RWPE2 (cell line): Measurements from ENCODE around the gene RERE.
"Not testable (repeated sequence)": the region's sequence is repeated elsewhere in the genome, so short reads cannot be mapped to it uniquely, and the experiment has no call there.

ENCODE experiments used
- ATAC-seq: fragments of 200-7000 bp; cut with Tn5 transposase; 3 replicates; pipeline ENCODE4 v1.9.1; 2021; ENCODE audit warnings: low read depth
- DNase-seq: peaks from one replicate; pipeline ENCODE4 v3.0.0-alpha.2; 2020; ENCODE audit warnings: low spot score
- H3K27ac ChIP-seq: fragments of 450-650 bp; 2 replicates; pipeline ENCODE4 v1.5.1; 2017; ENCODE audit warnings: mild to moderate bottlenecking; ENCODE audit not compliant: poor library complexity, severe bottlenecking
- H3K27me3 ChIP-seq: fragments of 250-450 bp; sonication (Bioruptor Pico); 2 replicates; pipeline ENCODE4 v1.5.1; 2021; ENCODE audit warnings: mild to moderate bottlenecking, moderate library complexity; ENCODE audit not compliant: insufficient read depth, poor library complexity, severe bottlenecking
- H3K36me3 ChIP-seq: fragments of 250-450 bp; sonication (Bioruptor Pico); 2 replicates; pipeline ENCODE4 v1.5.1; 2020; ENCODE audit warnings: low read depth, mild to moderate bottlenecking, moderate library complexity
- H3K4me1 ChIP-seq: fragments of 250-450 bp; sonication (Bioruptor Pico); 2 replicates; pipeline ENCODE4 v1.5.1; 2021; ENCODE audit warnings: mild to moderate bottlenecking, moderate library complexity; ENCODE audit not compliant: insufficient read depth, poor library complexity, severe bottlenecking
- H3K4me3 ChIP-seq: fragments of 250-450 bp; sonication (Bioruptor Pico); 2 replicates; pipeline ENCODE4 v1.5.1; 2021; ENCODE audit warnings: mild to moderate bottlenecking, moderate library complexity; ENCODE audit not compliant: severe bottlenecking
- H3K9me3 ChIP-seq: fragments of 250-450 bp; sonication (Bioruptor Pico); 2 replicates; pipeline ENCODE4 v1.5.1; 2021; ENCODE audit warnings: mild to moderate bottlenecking, moderate library complexity; ENCODE audit not compliant: severe bottlenecking
- TF ChIP-seq, protein P1 (sequence below): fragments of 450-650 bp; IDR thresholded peaks from one replicate; pipeline ENCODE4 v1.5.1; 2017; ENCODE audit warnings: mild to moderate bottlenecking, moderate library complexity; ENCODE audit not compliant: poor library complexity, severe bottlenecking

RERE gene

DNA sequence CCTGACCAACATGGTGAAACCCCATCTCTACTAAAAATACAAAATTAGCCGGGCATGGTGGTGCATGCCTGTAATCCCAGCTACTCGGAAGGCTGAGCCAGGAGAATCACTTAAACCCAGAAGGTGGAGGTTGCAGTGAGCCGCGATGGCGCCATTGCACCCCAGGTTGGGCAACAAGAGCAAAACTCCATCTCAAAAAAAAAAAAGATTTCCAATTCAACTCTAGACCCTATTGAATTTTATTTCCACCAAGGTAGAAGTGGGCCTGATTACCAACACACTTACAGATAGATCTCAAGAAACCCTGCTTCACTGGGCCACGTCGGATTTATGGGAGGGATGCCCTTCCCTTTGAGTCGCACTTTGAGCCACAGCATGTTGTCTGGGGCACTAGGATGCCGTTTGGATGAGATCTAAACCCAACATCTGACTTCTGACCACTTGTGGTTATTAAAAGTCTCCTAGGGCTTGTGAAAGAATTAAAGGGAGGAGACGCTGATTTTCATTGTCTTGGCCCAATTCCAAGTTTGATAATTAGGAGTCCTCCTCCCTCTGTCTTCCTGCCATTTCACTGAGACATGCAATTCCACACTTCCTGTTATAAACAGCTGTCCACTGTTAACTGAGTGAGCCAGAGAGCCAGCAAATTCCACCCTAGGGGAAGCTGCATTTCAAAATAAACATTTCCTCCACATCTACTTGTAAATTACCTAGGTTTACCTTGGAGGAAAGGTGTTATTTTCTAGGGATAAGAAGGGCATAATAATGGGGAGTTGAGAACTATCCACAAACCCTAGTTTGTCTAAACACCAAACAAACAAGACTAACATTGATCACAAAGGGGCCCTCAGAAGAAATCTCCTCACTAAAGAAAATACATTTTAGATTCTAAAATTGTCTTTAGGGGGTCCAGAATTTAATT is 5.2 kb upstream of the RERE start:
- Histone ChIP-seq H3K4me1 (peaks cover 34% of the 10 kb centered on the region), H3K27me3 (no peaks in the 10 kb centered on the region), H3K36me3 (no peaks in the 10 kb centered on the region), H3K4me3 (no peak overlapping the region), H3K9me3 (no peaks in the 10 kb centered on the region), H3K27ac (peak overlapping the region; percentile 71)
- ATAC-seq = peak; percentile 73
- TF ChIP-seq, protein P1, sequence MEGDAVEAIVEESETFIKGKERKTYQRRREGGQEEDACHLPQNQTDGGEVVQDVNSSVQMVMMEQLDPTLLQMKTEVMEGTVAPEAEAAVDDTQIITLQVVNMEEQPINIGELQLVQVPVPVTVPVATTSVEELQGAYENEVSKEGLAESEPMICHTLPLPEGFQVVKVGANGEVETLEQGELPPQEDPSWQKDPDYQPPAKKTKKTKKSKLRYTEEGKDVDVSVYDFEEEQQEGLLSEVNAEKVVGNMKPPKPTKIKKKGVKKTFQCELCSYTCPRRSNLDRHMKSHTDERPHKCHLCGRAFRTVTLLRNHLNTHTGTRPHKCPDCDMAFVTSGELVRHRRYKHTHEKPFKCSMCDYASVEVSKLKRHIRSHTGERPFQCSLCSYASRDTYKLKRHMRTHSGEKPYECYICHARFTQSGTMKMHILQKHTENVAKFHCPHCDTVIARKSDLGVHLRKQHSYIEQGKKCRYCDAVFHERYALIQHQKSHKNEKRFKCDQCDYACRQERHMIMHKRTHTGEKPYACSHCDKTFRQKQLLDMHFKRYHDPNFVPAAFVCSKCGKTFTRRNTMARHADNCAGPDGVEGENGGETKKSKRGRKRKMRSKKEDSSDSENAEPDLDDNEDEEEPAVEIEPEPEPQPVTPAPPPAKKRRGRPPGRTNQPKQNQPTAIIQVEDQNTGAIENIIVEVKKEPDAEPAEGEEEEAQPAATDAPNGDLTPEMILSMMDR = no peak
- DNase-seq = no peak

DNA sequence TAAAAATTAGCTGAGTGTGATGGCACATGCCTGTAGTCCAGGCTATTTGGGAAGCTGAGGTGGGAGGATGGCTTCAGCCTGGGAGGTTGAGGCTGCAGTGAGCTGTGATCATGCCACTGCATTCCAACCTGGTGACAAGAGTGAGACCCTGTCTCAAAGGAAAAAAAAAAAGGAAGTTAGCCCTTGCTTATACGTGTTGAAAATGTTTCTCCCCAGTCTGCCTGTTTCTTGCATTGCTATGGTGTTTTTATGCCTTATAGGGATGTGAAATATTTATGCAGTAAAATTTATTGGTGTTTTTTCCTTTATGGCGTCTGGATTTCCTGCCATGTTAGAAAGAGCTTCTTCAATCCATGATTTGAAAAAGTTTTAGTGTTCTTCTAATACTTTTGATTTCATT is 3.6 kb upstream of the RERE start:
- Histone ChIP-seq H3K4me3 (no peak overlapping the region), H3K27ac (peak overlapping the region; percentile 71), H3K9me3 (no peaks in the 10 kb centered on the region), H3K27me3 (no peaks in the 10 kb centered on the region), H3K4me1 (peaks cover 35% of the 10 kb centered on the region), H3K36me3 (no peaks in the 10 kb centered on the region)
- TF ChIP-seq, protein P1 = no peak
- DNase-seq (no peak), ATAC-seq (no peak)

DNA sequence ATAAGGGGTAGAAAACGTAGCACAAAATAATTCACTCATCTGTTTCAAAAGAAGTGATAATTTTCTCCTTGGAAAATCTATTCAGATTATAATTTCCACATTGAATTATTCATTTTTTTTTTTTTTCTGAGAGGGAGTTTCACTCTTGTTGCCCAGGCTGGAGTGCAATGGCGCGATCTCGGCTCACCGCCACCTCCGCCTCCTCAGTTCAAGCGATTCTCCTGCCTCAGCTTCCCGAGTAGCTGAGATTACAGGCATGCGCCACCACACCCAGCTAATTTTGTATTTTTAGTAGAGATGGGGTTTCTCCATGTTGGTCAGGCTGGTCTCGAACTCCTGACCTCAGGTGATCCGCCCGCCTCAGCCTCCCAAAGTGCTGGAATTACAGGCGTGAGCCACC is 1.3 kb upstream of the RERE start:
- peak overlapping the region; percentile 91 for H3K27ac ChIP-seq
- peaks cover 57% of the 10 kb centered on the region for H3K4me1 ChIP-seq
- not testable (repeated sequence) for ATAC-seq, H3K9me3 ChIP-seq, DNase-seq, H3K36me3 ChIP-seq, H3K27me3 ChIP-seq
- H3K4me3 ChIP-seq = peak overlapping the region; percentile 57

DNA sequence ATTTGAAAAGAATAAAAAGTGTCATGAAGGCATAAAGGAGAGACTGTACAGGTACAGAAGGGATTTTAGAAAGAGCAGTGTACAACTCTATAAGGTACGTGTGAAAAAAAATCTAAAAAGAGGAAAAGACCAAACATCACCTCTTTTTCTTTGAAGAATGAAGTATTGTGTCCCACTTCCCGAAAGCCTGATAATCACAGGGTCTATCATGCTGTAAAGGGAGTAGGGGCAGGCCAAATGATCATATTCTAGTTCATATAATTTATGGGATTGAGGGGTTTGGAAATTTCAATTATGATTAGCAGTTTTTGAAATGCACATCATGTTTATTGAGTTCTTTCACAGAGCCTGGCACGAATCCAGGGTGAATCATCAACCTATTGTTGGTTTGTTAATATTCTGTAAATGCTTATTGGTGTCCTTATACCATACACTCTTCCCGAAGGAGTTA is 910 bp upstream of the RERE start:
- Histone ChIP-seq H3K4me1 (peaks cover 55% of the 10 kb centered on the region), H3K36me3 (no peaks in the 10 kb centered on the region), H3K4me3 (peak overlapping the region; percentile 57), H3K27ac (peak overlapping the region; percentile 91), H3K9me3 (no peaks in the 10 kb centered on the region), H3K27me3 (no peaks in the 10 kb centered on the region)
- DNase-seq (peak; percentile 86), ATAC-seq (no peak)
- TF ChIP-seq, protein P1 = no peak

DNA sequence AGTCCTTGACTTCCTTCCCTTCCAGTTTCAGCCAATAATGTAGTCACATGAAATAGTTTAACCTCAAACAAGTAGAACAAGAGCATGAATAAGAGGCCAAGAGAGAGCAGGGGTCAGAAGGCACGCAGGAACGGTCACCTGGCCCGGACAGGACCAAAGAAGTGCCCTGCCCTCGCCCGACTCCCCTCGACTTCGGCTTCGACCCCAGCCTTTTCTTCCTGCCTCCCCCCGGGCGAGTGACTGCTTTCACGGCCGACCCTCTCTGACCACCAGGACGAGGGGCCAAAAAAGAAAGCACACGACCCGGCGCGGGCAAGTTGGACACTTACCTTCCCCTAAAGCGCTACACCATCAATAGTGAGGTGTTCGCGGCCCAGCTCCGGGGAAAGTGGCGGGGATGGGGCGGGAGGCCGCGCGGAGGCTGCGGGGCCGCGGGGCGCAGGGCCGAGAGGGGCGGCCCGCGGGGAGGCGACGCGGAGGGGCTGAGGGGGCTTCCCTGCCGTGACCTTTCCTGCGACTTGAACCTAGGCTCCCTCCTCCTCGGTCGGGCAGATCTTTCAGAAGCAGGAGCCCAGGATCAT is 519 bp downstream of the RERE start:
- DNase-seq (no peak), ATAC-seq (no peak)
- H3K9me3 ChIP-seq = no peaks in the 10 kb centered on the region
- peaks cover 52% of the 10 kb centered on the region for H3K4me1 ChIP-seq
- H3K36me3 ChIP-seq = no peaks in the 10 kb centered on the region
- peak overlapping the region; percentile 57 for H3K4me3 ChIP-seq
- H3K27me3 ChIP-seq = no peaks in the 10 kb centered on the region
- TF ChIP-seq, protein P1 = no peak
- H3K27ac ChIP-seq = peak overlapping the region; percentile 91
